Chondrocyte (in vitro differentiated cells): ENCODE measurements around the gene AP3S2. TPM values are rescaled to one million over a fixed set of nuclear protein-coding genes. Genes with fewer than 3 reads are reported as not detected.

Experiments
- DNase-seq: peaks from one replicate; pipeline ENCODE4 v3.0.0; 2021; ENCODE audit warnings: mixed read lengths, low spot score
- H3K27ac Mint-ChIP-seq: one replicate; pipeline ENCODE4 v1.8.0; 2021; ENCODE audit warnings: mild to moderate bottlenecking, moderate library complexity, mixed read lengths; ENCODE audit not compliant: unreplicated experiment
- H3K27me3 Mint-ChIP-seq: 2 replicates; pipeline ENCODE4 v1.8.0; 2021; ENCODE audit warnings: low read depth, mixed read lengths
- H3K36me3 Mint-ChIP-seq: 2 replicates; pipeline ENCODE4 v1.8.0; 2021; ENCODE audit warnings: low read depth, mixed read lengths
- H3K4me1 Mint-ChIP-seq: 2 replicates; pipeline ENCODE4 v1.8.0; 2021; ENCODE audit warnings: low read depth, mild to moderate bottlenecking, mixed read lengths
- H3K4me3 Mint-ChIP-seq: one replicate; pipeline ENCODE4 v1.8.0; 2021; ENCODE audit warnings: mild to moderate bottlenecking, moderate library complexity, mixed read lengths; ENCODE audit not compliant: unreplicated experiment
- H3K9me3 Mint-ChIP-seq: 2 replicates; pipeline ENCODE4 v1.8.0; 2021; ENCODE audit warnings: low read depth, mixed read lengths
- total RNA-seq: library from RNA; stranded (reverse); gene quantifications from 3 replicates; pipeline ENCODE4 v1.2.1, GENCODE V29; 2021
- TF ChIP-seq, protein P1 (sequence below): fragments of 200-600 bp; sonication (generic); IDR thresholded peaks from 2 replicates; pipeline ENCODE4 v1.5.0; 2021; ENCODE audit warnings: antibody characterized with exemption, mild to moderate bottlenecking, moderate library complexity

AP3S2 gene
- total RNA-seq, 1 donor from 2014 or later = 24.4 TPM

GRCh38 chr15:89916660-89917059 is 22.9 kb upstream of the AP3S2 start:
- no peak overlapping the region for H3K4me3 Mint-ChIP-seq
- TF ChIP-seq, protein P1, sequence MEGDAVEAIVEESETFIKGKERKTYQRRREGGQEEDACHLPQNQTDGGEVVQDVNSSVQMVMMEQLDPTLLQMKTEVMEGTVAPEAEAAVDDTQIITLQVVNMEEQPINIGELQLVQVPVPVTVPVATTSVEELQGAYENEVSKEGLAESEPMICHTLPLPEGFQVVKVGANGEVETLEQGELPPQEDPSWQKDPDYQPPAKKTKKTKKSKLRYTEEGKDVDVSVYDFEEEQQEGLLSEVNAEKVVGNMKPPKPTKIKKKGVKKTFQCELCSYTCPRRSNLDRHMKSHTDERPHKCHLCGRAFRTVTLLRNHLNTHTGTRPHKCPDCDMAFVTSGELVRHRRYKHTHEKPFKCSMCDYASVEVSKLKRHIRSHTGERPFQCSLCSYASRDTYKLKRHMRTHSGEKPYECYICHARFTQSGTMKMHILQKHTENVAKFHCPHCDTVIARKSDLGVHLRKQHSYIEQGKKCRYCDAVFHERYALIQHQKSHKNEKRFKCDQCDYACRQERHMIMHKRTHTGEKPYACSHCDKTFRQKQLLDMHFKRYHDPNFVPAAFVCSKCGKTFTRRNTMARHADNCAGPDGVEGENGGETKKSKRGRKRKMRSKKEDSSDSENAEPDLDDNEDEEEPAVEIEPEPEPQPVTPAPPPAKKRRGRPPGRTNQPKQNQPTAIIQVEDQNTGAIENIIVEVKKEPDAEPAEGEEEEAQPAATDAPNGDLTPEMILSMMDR = no peak
- no peak for DNase-seq
- no peaks in the 10 kb centered on the region for H3K36me3 Mint-ChIP-seq
- no peaks in the 10 kb centered on the region for H3K9me3 Mint-ChIP-seq
- H3K27ac Mint-ChIP-seq = no peak overlapping the region
- H3K4me1 Mint-ChIP-seq = peaks cover 17% of the 10 kb centered on the region
- no peaks in the 10 kb centered on the region for H3K27me3 Mint-ChIP-seq

DNA sequence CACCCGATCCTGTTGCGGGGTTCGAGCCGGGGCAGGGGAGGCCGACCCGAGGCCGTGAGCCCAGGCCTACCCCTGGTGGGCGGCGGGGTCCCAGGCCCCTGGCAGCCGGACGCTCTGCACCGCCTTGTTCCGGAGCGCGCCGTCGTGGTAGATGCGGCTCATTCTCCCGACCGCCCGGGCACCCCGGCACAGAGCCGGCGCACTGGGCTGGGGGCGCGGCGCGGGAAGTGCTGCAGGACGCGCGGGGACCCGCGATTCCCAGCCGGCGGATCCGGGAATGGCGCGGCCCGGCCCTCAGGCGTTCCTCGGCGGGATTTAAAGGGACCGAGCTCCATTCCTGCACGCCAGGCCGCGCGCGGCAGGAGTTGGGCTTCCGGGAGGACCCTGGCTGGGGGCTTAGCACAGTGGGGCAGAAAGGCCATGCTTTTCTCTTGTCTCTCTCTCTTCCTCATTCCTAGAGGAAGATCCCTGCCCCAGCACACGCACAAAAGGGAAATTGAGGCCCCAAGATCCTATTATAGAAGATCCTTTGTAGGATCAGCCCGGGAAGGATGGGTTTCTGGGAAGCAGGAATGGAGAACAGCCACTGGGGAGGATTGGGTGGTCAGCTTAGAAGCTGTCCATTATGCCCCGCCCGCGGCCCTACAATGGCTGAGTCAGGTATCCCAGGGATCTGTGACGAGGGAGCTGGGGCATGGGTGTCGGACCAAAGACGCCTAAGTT is 19.0 kb upstream of the AP3S2 start, which contains the start of gene ARPIN:
TSS of gene ARPIN (minus strand) at position 279 of the 723 bp plus-strand sequence. CDS start at position 162, 117 bp downstream.
- H3K36me3 Mint-ChIP-seq = peaks cover 4% of the 10 kb centered on the region
- peaks cover 20% of the 10 kb centered on the region for H3K4me1 Mint-ChIP-seq
- no peaks in the 10 kb centered on the region for H3K9me3 Mint-ChIP-seq
- H3K27me3 Mint-ChIP-seq = no peaks in the 10 kb centered on the region
- H3K4me3 Mint-ChIP-seq = peak within 1 kb of the TSS; percentile 90
- DNase-seq = no peak
- TF ChIP-seq, protein P1 = peak; percentile 30
- H3K27ac Mint-ChIP-seq = peak within 1 kb of the TSS; percentile 74

- peak overlapping the region; percentile 90 for H3K4me3 Mint-ChIP-seq
- H3K27me3 Mint-ChIP-seq = no peaks in the 10 kb centered on the region
- peaks cover 4% of the 10 kb centered on the region for H3K36me3 Mint-ChIP-seq
- H3K27ac Mint-ChIP-seq = peak overlapping the region; percentile 74
- peaks cover 20% of the 10 kb centered on the region for H3K4me1 Mint-ChIP-seq
- DNase-seq = no peak
- TF ChIP-seq, protein P1 = no peak
- no peaks in the 10 kb centered on the region for H3K9me3 Mint-ChIP-seq
Measured at GRCh38 chr15:89912145-89912673, 18.4 kb upstream of the AP3S2 start.

- Mint-ChIP-seq H3K27ac (no peak overlapping the region), H3K9me3 (no peaks in the 10 kb centered on the region), H3K4me1 (peaks cover 16% of the 10 kb centered on the region), H3K27me3 (no peaks in the 10 kb centered on the region), H3K4me3 (no peak overlapping the region), H3K36me3 (peaks cover 6% of the 10 kb centered on the region)
- TF ChIP-seq, protein P1 = no peak
- DNase-seq = no peak
Measured at GRCh38 chr15:89910891-89911626, 17.3 kb upstream of the AP3S2 start.

GRCh38 chr15:89909611-89910010 is 15.8 kb upstream of the AP3S2 start:
- H3K27me3 Mint-ChIP-seq = no peaks in the 10 kb centered on the region
- H3K27ac Mint-ChIP-seq = no peak overlapping the region
- peaks cover 11% of the 10 kb centered on the region for H3K36me3 Mint-ChIP-seq
- no peak for DNase-seq
- H3K9me3 Mint-ChIP-seq = no peaks in the 10 kb centered on the region
- H3K4me3 Mint-ChIP-seq = no peak overlapping the region
- peaks cover 16% of the 10 kb centered on the region for H3K4me1 Mint-ChIP-seq
- TF ChIP-seq, protein P1 = no peak
